NCI-H748 (cell line): ENCODE measurements around the gene ERCC5.

Experiments
- DNase-seq: peaks from one replicate; lab custom pipeline; 2025; ENCODE audit not compliant: unreplicated experiment; lab: John Stamatoyannopoulos, UW

The ERCC5 gene

DNA sequence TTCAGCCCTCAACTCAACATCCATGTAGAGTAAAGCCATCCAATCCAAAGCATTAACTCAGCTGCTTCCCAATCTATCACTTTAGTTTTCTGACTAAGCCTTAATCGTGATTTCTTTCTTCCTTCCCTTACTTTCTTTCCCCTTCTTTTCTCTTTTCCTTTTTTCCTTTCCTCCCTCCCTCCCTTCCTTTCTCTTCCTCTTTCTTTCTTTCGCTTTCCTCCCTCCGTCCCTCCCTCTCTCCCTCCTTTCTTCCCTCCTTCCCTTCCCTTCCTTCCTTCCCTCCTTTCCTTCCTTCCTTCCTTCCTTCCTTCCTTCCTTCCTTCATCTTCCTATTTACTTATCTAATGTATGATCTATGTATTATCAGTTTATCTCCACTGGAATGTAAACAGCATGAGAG, 71.2 kb downstream of the ERCC5 start:
- DNase-seq = no peak

DNA sequence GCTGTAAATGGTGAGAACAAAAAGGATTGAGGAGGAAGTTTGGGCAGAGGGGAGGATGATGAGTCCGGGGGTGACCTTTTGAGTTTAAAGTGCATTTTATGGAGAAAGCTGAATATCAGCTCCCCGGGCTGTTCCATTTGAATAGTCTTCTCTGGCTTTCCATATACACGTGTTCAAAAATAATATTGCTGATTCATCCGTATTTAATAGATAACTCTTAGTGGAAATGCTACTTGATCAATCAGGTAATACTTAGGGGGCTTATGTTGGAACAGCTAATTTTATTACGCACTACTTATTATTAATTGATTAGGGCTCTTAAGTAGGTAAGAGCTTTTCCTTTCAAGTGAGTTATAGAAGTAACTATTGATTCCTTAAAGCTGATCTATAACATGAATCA, 76.4 kb downstream of the ERCC5 start:
- DNase-seq = no peak
